ENCODE measurements around the gene MARCHF2. TPM values are rescaled to one million over a fixed set of nuclear protein-coding genes. Genes with fewer than 3 reads are reported as not detected.

MARCHF2 gene
- total and polyA plus RNA-seq, 2 donors (not counting 1 experiment from before 2014, with no cell fraction given): 22.9 to 52.6 TPM

GRCh38 chr19:8445488-8446001 lies 32.4 kb downstream of the MARCHF2 start:
- Histone ChIP-seq H3K36me3 (replicated peaks in 1 of 2; ENCODE audit: control extremely low read depth in 1 of 2, control insufficient read depth in 1 of 2, extremely low read depth in 1 of 2, insufficient read depth in 2 of 2, low read length in 1 of 2) (peaks cover 0 to 25% of the 10 kb centered on the region in 2 experiments), H2AFZ (ENCODE audit: insufficient read depth, low read depth, low read length, poor library complexity, severe bottlenecking) (peak overlapping the region; percentile 92), H3K4me1 (ENCODE audit: control insufficient read depth in 2 of 2, insufficient read depth in 2 of 2, low read length in 2 of 2) (peaks cover 43 to 53% of the 10 kb centered on the region in 2 donors), H3K9me3 (ENCODE audit: control extremely low read depth in 1 of 3, control insufficient read depth in 2 of 3, insufficient read depth in 1 of 3, low read length in 2 of 3) (no peaks in the 10 kb centered on the region), H3K27me3 (replicated peaks in 1 of 4; ENCODE audit: control extremely low read depth in 1 of 4, control insufficient read depth in 3 of 4, insufficient read depth in 4 of 4, low read length in 3 of 4) (no peaks in the 10 kb centered on the region), H4K20me1 (ENCODE audit: control insufficient read depth, insufficient read depth, low read length, poor library complexity, severe bottlenecking) (peaks cover 56% of the 10 kb centered on the region), H3K27ac (ENCODE audit: low read length in 2 of 2) (peak overlapping the region; percentile 89 to 97), H3K9ac (ENCODE audit: low read length) (peak overlapping the region; percentile 99), H3K4me2 (replicated peaks; ENCODE audit: low read depth, low read length, poor library complexity, severe bottlenecking) (peak overlapping the region; percentile 93), H3K4me3 (ENCODE audit: control extremely low read depth in 1 of 5, extremely low read depth in 1 of 5, insufficient read depth in 1 of 5, low read depth in 2 of 5, low read length in 4 of 5) (peak overlapping the region; percentile 45 to 97 (median 97)), H3K79me2 (ENCODE audit: control insufficient read depth, insufficient read depth, low read length) (peaks cover 57% of the 10 kb centered on the region)
- intact Hi-C loops (cut with micrococcal nuclease): no loop called here
- peaks cover 42% of the 10 kb centered on the region for H3K4me1 Mint-ChIP-seq
- H3K4me3 Mint-ChIP-seq: peak overlapping the region; percentile 87
- ChIA-PET CTCF (interaction anchor here (0.6 to 2.8 kb wide), 6 partner anchors 24 to 134 kb away, joined by 3 to 10 read pairs (median 4); partner anchors contain the start of gene MARCHF2), POLR2A (interaction anchor here (0.7 to 3.0 kb wide), 3 partner anchors 27 to 68 kb away, joined by 3 to 19 read pairs (median 10); partner anchors contain the start of genes MARCHF2 and ZNF414)
- DNase-seq (peak; percentile 62), ATAC-seq (ENCODE audit: low read depth) (peak; percentile 11)
- TF ChIP-seq CTCF (IDR thresholded peaks at IDR 0.05) (no peak), EZH2 (IDR thresholded peaks at IDR 0.05; ENCODE audit: borderline replicate concordance, insufficient read depth, low read depth, low read length, poor library complexity, severe bottlenecking) (no peak)
- H3K27me3 Mint-ChIP-seq: no peaks in the 10 kb centered on the region
- H3K9me3 Mint-ChIP-seq (ENCODE audit: insufficient read depth): no peaks in the 10 kb centered on the region
- H3K27ac Mint-ChIP-seq: peak overlapping the region; percentile 90
- WGBS (ENCODE audit: insufficient coverage): under 1% methylated on average over 29 of the region's 45 CpGs

DNA sequence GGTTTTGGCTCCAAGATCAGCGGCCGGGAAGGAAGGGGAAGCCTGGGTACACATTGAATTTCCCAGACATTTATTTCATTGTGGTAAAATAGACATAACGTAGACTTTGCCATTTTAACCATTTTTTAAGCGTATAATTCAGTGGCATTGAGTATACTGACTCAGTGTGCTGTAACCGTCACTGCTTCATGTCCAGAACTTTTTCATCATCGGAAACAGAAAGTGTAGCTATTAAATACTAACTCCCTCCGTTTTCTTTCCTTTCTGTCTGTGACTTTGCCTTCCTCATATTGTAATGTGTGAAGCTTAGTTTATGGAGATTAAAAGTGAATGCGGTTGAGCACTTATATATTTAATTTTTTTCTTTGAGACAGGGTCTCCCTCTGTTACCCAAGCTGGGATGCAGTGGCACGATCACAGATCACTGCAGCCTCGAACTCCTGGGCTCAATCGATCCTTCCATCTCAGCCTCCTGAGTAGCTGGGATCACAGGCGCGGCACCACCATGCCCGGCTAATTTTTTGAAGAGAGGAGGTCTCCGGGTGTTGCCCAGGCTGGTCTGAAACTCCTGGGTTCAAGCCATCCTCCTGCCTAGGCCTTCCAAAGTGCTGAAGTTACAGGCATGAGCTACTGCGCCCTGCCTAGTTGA lies 33.1 kb downstream of the MARCHF2 start:
- Histone ChIP-seq H3K4me1 (ENCODE audit: control insufficient read depth in 2 of 2, insufficient read depth in 2 of 2, low read length in 2 of 2) (peaks cover 43 to 55% of the 10 kb centered on the region in 2 donors), H3K79me2 (ENCODE audit: control insufficient read depth, insufficient read depth, low read length) (peaks cover 63% of the 10 kb centered on the region), H3K9me3 (ENCODE audit: control extremely low read depth in 1 of 3, control insufficient read depth in 2 of 3, insufficient read depth in 1 of 3, low read length in 2 of 3) (no peaks in the 10 kb centered on the region), H3K36me3 (replicated peaks in 1 of 2; ENCODE audit: control extremely low read depth in 1 of 2, control insufficient read depth in 1 of 2, extremely low read depth in 1 of 2, insufficient read depth in 2 of 2, low read length in 1 of 2) (peaks cover 0 to 25% of the 10 kb centered on the region in 2 experiments), H3K27ac (ENCODE audit: low read length in 2 of 2) (peak overlapping the region in 1 of 2 donors; percentile 97), H4K20me1 (ENCODE audit: control insufficient read depth, insufficient read depth, low read length, poor library complexity, severe bottlenecking) (peaks cover 61% of the 10 kb centered on the region), H2AFZ (ENCODE audit: insufficient read depth, low read depth, low read length, poor library complexity, severe bottlenecking) (no peak overlapping the region), H3K9ac (ENCODE audit: low read length) (peak overlapping the region; percentile 99), H3K4me2 (replicated peaks; ENCODE audit: low read depth, low read length, poor library complexity, severe bottlenecking) (peak overlapping the region; percentile 93), H3K4me3 (ENCODE audit: control extremely low read depth in 1 of 5, extremely low read depth in 1 of 5, insufficient read depth in 1 of 5, low read depth in 2 of 5, low read length in 4 of 5) (peak overlapping the region; percentile 45 to 97 (median 97)), H3K27me3 (replicated peaks in 1 of 4; ENCODE audit: control extremely low read depth in 1 of 4, control insufficient read depth in 3 of 4, insufficient read depth in 4 of 4, low read length in 3 of 4) (no peaks in the 10 kb centered on the region)
- ChIA-PET CTCF (interaction anchor here (0.6 to 2.8 kb wide), 6 partner anchors 24 to 133 kb away, joined by 3 to 10 read pairs (median 4); partner anchors contain the start of gene MARCHF2), POLR2A (interaction anchor here (0.6 to 3.0 kb wide), 5 partner anchors 26 to 105 kb away, joined by 3 to 19 read pairs (median 6); partner anchors contain the start of genes MARCHF2 and ZNF414)
- no peak for ATAC-seq (ENCODE audit: low read depth)
- no peaks in the 10 kb centered on the region for H3K27me3 Mint-ChIP-seq
- 62% methylated on average over 7 of the region's 16 CpGs for WGBS (ENCODE audit: insufficient coverage)
- no peak for DNase-seq
- TF ChIP-seq CTCF (IDR thresholded peaks at IDR 0.05): no peak
- no peak for TF ChIP-seq EZH2 (IDR thresholded peaks at IDR 0.05; ENCODE audit: borderline replicate concordance, insufficient read depth, low read depth, low read length, poor library complexity, severe bottlenecking)
- peaks cover 44% of the 10 kb centered on the region for H3K4me1 Mint-ChIP-seq
- H3K4me3 Mint-ChIP-seq: peak overlapping the region; percentile 87
- H3K9me3 Mint-ChIP-seq (ENCODE audit: insufficient read depth): no peaks in the 10 kb centered on the region
- intact Hi-C loops (cut with micrococcal nuclease): no loop called here
- peak overlapping the region; percentile 90 for H3K27ac Mint-ChIP-seq
